PFSK-1 (cell line): ENCODE results near the gene LASP1.

Experiments
- FOXP2 ChIP-seq: optimal IDR thresholded peaks from 2 replicates; pipeline ENCODE3; 2011; ENCODE audit warnings: borderline replicate concordance, control low read depth, inconsistent platforms; ENCODE audit not compliant: insufficient read depth; ENCODE audit errors: extremely low read length, extremely low read depth
- POLR2AphosphoS5 ChIP-seq: IDR thresholded peaks from 2 replicates; pipeline ENCODE4 v1.6.1; 2012; ENCODE audit warnings: low read depth, mild to moderate bottlenecking, control low read depth, low read length, moderate library complexity
- SIN3A ChIP-seq: IDR thresholded peaks from 2 replicates; pipeline ENCODE4 v1.6.1; 2012; ENCODE audit warnings: mild to moderate bottlenecking, low read length, moderate library complexity, borderline replicate concordance; ENCODE audit not compliant: insufficient read depth
- TAF1 ChIP-seq: IDR thresholded peaks from 2 replicates; pipeline ENCODE4 v1.6.1; 2012; ENCODE audit warnings: low read length, control low read depth, borderline replicate concordance; ENCODE audit not compliant: insufficient read depth
- TF ChIP-seq, protein P1 (sequence below), 2 experiments: IDR thresholded peaks; 2 replicates each; pipeline versions ENCODE4 v1.6.1 to v1.8.0; 2011 to 2012; ENCODE audit warnings: low read depth in 2 of 2, low read length in 2 of 2, control low read depth in 1 of 2, inconsistent platforms in 1 of 2, mild to moderate bottlenecking in 1 of 2, moderate library complexity in 1 of 2; ENCODE audit not compliant: insufficient read depth in 1 of 2

LASP1 gene

GRCh38 chr17:38867179-38867967, 2.5 kb upstream of the LASP1 start:
- no peak for TF ChIP-seq TAF1
- no peak for TF ChIP-seq FOXP2
- no peak for TF ChIP-seq POLR2AphosphoS5
- TF ChIP-seq, protein P1, sequence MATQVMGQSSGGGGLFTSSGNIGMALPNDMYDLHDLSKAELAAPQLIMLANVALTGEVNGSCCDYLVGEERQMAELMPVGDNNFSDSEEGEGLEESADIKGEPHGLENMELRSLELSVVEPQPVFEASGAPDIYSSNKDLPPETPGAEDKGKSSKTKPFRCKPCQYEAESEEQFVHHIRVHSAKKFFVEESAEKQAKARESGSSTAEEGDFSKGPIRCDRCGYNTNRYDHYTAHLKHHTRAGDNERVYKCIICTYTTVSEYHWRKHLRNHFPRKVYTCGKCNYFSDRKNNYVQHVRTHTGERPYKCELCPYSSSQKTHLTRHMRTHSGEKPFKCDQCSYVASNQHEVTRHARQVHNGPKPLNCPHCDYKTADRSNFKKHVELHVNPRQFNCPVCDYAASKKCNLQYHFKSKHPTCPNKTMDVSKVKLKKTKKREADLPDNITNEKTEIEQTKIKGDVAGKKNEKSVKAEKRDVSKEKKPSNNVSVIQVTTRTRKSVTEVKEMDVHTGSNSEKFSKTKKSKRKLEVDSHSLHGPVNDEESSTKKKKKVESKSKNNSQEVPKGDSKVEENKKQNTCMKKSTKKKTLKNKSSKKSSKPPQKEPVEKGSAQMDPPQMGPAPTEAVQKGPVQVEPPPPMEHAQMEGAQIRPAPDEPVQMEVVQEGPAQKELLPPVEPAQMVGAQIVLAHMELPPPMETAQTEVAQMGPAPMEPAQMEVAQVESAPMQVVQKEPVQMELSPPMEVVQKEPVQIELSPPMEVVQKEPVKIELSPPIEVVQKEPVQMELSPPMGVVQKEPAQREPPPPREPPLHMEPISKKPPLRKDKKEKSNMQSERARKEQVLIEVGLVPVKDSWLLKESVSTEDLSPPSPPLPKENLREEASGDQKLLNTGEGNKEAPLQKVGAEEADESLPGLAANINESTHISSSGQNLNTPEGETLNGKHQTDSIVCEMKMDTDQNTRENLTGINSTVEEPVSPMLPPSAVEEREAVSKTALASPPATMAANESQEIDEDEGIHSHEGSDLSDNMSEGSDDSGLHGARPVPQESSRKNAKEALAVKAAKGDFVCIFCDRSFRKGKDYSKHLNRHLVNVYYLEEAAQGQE (IDR thresholded peaks at IDR 0.05; ENCODE audit: insufficient read depth in 1 of 2, low read depth in 2 of 2, low read length in 2 of 2): no peak
- TF ChIP-seq SIN3A: no peak

- no peak for TF ChIP-seq POLR2AphosphoS5
- TF ChIP-seq, protein P1 (IDR thresholded peaks at IDR 0.05; ENCODE audit: insufficient read depth in 1 of 2, low read depth in 2 of 2, low read length in 2 of 2): no peak
- no peak for TF ChIP-seq FOXP2
- no peak for TF ChIP-seq SIN3A
- TF ChIP-seq TAF1: no peak
These were observed 1.7 kb upstream of the LASP1 start for GRCh38 chr17:38867968-38868816.

DNA sequence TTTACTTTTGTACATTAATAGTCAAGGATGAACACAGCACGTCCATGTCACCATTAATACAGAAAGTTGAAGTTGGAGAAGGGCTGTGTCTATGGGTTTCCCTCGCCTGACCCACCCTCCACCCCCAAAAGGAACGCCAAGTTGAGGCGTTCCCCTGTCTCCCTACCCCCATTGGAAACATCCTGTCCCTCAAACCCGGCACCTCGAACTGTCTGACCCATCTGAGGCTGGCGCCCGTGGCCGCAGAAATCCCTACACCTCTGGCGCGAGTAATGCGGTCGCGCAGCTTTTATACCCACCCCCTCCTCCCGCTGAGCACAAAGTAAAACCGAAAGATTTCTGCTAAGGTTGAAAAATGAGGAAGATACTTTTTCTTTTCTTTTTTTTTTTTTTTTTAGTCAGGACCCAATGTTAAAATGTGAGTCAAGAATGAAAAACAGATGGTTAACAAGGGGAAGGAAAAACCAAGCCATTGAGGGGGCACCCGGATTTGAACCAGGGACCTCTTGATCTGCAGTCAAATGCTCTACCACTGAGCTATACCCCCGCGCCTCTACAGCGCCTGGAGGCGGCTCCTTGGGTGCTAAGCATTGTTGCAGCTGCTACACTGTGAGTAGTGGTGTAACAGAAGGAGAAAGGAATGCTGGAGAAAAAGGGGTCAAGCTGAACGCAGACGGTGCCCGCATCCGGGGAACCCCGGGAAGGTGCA, 887 bp upstream of the LASP1 start:
- TF ChIP-seq POLR2AphosphoS5 (no peak), SIN3A (peak; percentile 83; the same call in 1 of the 2 replicates), TAF1 (peak; percentile 32; the same call in 1 of the 2 replicates), FOXP2 (no peak)
- TF ChIP-seq, protein P1 (IDR thresholded peaks at IDR 0.05; ENCODE audit: insufficient read depth in 1 of 2, low read depth in 2 of 2, low read length in 2 of 2): peak in 1 of 2 experiments; percentile 43; a peak in 1 of 4 replicates

GRCh38 chr17:38870259-38871165, 654 bp downstream of the LASP1 start:
- TF ChIP-seq FOXP2 (no peak), SIN3A (peak; percentile 13; the same call in 1 of the 2 replicates)
